ENCODE data around the gene ZNF503. TPM values are rescaled to one million over a fixed set of nuclear protein-coding genes. Genes with fewer than 3 reads are reported as not detected.
A peak's percentile ranks its signal among the peaks of the same experiment; 100 is the strongest.

The ZNF503 gene
- total RNA-seq, 1 experiment from 2014 or later, result 5.7 TPM

- DNase-seq (ENCODE audit: low read depth), result no peak
Observed at GRCh38 chr10:75353183-75353582, 48.4 kb downstream of the ZNF503 start.

DNA sequence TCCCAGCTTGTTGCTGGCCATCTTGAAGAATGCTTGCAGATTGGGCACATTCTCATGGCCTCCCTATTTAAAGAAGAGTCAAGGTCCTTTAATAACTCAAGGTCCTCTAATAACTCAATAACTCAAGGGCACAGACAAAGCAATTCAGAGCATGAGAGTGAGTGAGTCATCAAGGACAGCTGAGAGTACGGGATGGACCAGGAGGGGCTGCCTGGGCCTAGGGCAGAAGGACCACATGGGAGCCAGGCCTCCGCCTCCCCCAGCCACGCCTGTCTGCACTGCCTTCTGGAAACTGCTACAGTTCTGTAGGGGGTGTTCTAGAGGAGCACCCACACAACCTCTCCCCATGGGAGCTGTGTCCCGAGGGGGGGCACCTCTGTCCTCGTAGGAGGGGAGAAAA, 48.9 kb downstream of the ZNF503 start:
- DNase-seq (ENCODE audit: low read depth), result no peak

GRCh38 chr10:75351637-75352036, 49.9 kb downstream of the ZNF503 start:
- DNase-seq (ENCODE audit: low read depth), result no peak

DNA sequence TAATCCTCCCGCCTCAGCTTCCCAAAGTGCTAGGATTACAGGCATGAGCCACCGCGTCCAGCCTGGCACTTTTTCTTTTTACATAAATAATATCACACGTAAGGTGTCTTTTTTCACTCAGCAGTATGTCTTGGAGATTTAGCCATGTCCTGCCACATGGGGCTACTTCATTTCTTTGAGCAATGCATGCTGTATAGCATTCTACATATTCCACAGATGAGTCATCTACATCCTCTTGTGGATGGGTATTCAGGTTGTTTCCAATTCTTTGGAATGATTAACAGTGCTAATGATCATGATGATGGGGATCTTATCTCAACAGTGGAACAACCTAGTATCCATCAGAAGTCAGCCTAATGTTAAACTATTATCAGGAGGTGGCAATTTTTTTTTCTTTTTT, 50.8 kb downstream of the ZNF503 start:
- peak; percentile 32 for DNase-seq (ENCODE audit: low read depth)

Other genes starting within 250 kb of the ZNF503 start
- gene VDAC2, start 191.0 kb downstream of the ZNF503 start, total RNA-seq (2014; rRNA removed; shearing (Covaris generic)), result 175 and 177 TPM in 2 replicates
- 7.3 and 10.8 TPM in 2 replicates for gene COMTD1, start 165.8 kb downstream of the ZNF503 start, total RNA-seq (2014; rRNA removed; shearing (Covaris generic))
- gene LRMDA, start 29.9 kb upstream of the ZNF503 start, total RNA-seq (2014; rRNA removed; shearing (Covaris generic)), result 1.6 TPM in 1 of 2 replicates, not detected in the other